Thoracic aorta (tissue), 2 donors: ENCODE measurements around the gene CMTM8. TPM values are rescaled to one million over a fixed set of nuclear protein-coding genes. Genes with fewer than 3 reads are reported as not detected.

Experiments used
- ATAC-seq: fragments of 150-250 bp; one replicate; pipeline ENCODE4 v1.8.0; 2017; ENCODE audit warnings: low read depth; ENCODE audit not compliant: insufficient number of reproducible peaks, low FRiP score
- DNase-seq: peaks from one replicate; pipeline ENCODE4 v3.0.0-alpha.2; 2020; ENCODE audit warnings: low spot score
- H3K27ac ChIP-seq, 2 donors: fragments of 200-600 bp; sonication (generic); 1 replicate in 1 of 2; 2 replicates in 1 of 2; pipeline ENCODE4 v1.5.1; 2016; ENCODE audit warnings: mild to moderate bottlenecking in 2 of 2, moderate library complexity in 2 of 2
- H3K27me3 ChIP-seq: fragments of 200-600 bp; sonication (generic); replicated peaks from 2 replicates; pipeline ENCODE4 v1.6.0; 2016; ENCODE audit warnings: mild to moderate bottlenecking; ENCODE audit not compliant: insufficient read depth
- H3K36me3 ChIP-seq: fragments of 200-600 bp; sonication (generic); one replicate; pipeline ENCODE4 v1.5.1; 2016
- H3K4me1 ChIP-seq, 2 donors: fragments of 200-600 bp; sonication (generic); 1 replicate in 1 of 2; 2 replicates in 1 of 2; pipeline versions ENCODE4 v1.5.1 to v1.6.0; 2016; ENCODE audit warnings: low read depth in 2 of 2, mild to moderate bottlenecking in 1 of 2; ENCODE audit not compliant: control insufficient read depth in 1 of 2
- H3K4me3 ChIP-seq: fragments of 200-600 bp; sonication (generic); 2 replicates; pipeline ENCODE4 v1.5.1; 2016; ENCODE audit warnings: mild to moderate bottlenecking
- H3K9me3 ChIP-seq: fragments of 200-600 bp; sonication (generic); 2 replicates; pipeline ENCODE4 v1.5.1; 2016
- CTCF ChIP-seq: fragments of 200-600 bp; sonication (generic); IDR thresholded peaks from one replicate; pipeline ENCODE4 v1.5.1; 2019; ENCODE audit warnings: antibody characterized with exemption
- total RNA-seq, 2 donors: library from RNA; depleted of rRNA; stranded (reverse); fragments of >200 nt; gene quantifications; one replicate each; pipeline versions ENCODE4 v1.1.0 to v1.2.3, GENCODE V29; 2016

The CMTM8 gene
- total RNA-seq, 2 donors from 2014 or later: 2.8 TPM; not detected in 1

DNA sequence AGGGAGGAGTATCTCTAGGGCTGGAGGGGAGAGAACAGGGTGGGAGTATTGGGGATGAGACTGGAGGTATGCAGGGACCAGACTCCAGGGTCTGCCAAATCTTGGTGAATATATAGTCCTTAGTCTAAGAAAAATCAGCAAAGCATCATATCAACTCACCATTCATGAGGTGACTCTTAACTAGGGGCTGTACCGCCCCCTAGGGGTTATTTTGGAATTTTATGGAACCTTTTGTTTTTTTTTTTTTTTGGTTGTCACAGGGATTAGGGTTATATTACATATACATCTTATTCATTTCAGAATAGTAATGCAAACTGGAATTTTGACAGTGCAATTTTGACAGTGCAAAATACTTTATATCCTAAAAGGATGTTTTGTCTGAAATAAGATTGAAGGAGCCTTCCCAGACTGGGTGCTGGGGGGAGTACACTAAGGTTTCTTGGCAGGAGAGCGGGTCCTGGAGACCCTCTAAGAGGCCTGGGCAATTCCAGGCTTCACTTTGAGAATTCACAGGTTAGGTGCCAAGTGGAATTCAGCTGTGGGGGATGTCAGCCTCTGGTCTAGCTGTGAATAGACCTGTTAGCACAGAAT is 160.6 kb downstream of the CMTM8 start:
- TF ChIP-seq CTCF: peak; percentile 46
- ATAC-seq (no peak), DNase-seq (no peak)
- H3K4me1 ChIP-seq: peaks cover 4 to 14% of the 10 kb centered on the region in 2 donors
- H3K27me3 ChIP-seq: no peaks in the 10 kb centered on the region
- no peaks in the 10 kb centered on the region for H3K36me3 ChIP-seq
- no peak overlapping the region for H3K27ac ChIP-seq
- no peaks in the 10 kb centered on the region for H3K9me3 ChIP-seq
- H3K4me3 ChIP-seq: no peak overlapping the region

GRCh38 chr3:32401126-32401525 is 162.6 kb downstream of the CMTM8 start:
- peak overlapping the region; percentile 76 for H3K4me3 ChIP-seq
- DNase-seq: no peak
- TF ChIP-seq CTCF: no peak
- no peaks in the 10 kb centered on the region for H3K27me3 ChIP-seq
- H3K4me1 ChIP-seq: peaks cover 4 to 14% of the 10 kb centered on the region in 2 donors
- H3K9me3 ChIP-seq: no peaks in the 10 kb centered on the region
- peak overlapping the region in 1 of 2 donors; percentile 72 for H3K27ac ChIP-seq
- ATAC-seq: no peak
- no peaks in the 10 kb centered on the region for H3K36me3 ChIP-seq

DNA sequence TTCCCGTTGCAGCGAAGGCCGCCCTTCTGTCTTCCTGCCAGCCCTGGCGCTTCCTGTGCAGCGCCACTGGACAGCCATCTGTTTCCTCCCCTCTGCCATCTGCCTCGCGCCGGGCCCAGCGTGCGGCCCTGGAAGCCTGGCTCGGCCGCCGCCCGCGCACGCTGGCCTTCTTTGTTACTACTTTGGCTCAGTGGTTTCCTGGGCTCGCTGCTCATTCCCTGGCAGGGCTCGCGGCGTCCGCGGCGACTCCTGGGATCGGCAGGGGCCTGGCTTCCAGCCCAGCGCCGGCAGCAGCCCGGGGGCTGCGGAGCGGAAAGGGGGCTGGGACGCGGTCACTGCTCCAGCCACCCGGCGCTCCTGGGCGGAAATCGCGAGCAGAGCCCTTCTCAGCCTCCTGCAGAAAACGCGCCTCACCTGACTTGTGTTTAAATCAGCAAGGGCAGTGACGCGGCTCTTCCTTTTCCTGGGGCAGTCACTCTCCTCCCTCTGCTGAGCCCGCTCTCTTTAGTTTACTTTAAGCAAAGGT is 163.1 kb downstream of the CMTM8 start:
- no peak for TF ChIP-seq CTCF
- ATAC-seq: no peak
- no peak for DNase-seq
- peak overlapping the region; percentile 52 to 72 for H3K27ac ChIP-seq
- no peaks in the 10 kb centered on the region for H3K9me3 ChIP-seq
- H3K4me3 ChIP-seq: peak overlapping the region; percentile 76
- H3K4me1 ChIP-seq: peaks cover 4 to 14% of the 10 kb centered on the region in 2 donors
- no peaks in the 10 kb centered on the region for H3K36me3 ChIP-seq
- H3K27me3 ChIP-seq: no peaks in the 10 kb centered on the region

DNA sequence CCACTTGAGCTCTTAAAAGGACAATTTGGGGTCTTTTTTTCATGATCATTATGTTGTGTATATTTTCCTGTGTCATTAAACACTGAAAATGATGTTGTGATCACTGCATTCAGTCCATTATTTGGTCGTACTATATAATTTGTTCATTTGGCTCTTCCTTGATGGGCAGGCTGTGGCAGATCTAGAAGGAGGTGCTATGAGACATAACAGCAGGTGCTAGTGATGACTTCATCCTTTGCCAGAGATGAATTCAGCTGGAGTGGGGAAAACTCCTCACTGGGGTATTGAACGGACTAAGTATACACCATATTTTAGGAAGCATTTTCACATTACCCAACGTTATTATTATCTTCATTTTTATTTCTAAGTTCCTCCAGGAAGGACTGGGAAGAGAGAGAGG is 165.2 kb downstream of the CMTM8 start:
- no peaks in the 10 kb centered on the region for H3K9me3 ChIP-seq
- no peak overlapping the region for H3K27ac ChIP-seq
- no peaks in the 10 kb centered on the region for H3K27me3 ChIP-seq
- no peak for DNase-seq
- H3K4me3 ChIP-seq: no peak overlapping the region
- H3K4me1 ChIP-seq: peaks cover 4 to 14% of the 10 kb centered on the region in 2 donors
- no peak for ATAC-seq
- no peak for TF ChIP-seq CTCF
- no peaks in the 10 kb centered on the region for H3K36me3 ChIP-seq

DNA sequence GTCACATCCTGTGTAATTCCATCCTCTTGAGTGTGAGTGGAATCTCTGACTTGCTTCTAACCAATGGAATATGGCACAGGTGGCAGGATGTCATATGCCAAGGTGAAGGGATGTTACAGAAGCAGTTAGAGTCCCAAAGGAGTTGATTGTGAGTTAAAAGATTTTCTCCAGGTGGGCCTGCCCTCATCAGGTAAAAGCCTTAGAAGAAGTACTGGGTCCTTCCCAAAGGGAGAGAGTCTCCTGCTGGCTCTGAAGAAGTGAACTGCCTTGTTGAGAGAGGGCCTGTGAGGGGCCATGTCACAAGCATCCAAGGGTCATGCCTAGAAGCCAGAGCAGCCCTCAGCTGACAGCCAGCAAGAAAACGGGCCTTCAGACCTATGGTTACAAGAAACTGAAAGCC is 166.2 kb downstream of the CMTM8 start:
- H3K27ac ChIP-seq: no peak overlapping the region
- DNase-seq: no peak

More for the DNA sequence above, 166.2 kb downstream of the CMTM8 start:
- Histone ChIP-seq H3K36me3 (no peaks in the 10 kb centered on the region), H3K4me3 (no peak overlapping the region), H3K9me3 (no peaks in the 10 kb centered on the region), H3K4me1 (peaks cover 4 to 14% of the 10 kb centered on the region in 2 donors), H3K27me3 (no peaks in the 10 kb centered on the region)
- ATAC-seq: no peak
- TF ChIP-seq CTCF: no peak
